C4-2B (cell line): Measurements from ENCODE around the gene LRP1B.

ENCODE experiments used
- ZFX ChIP-seq: fragments of 450-650 bp; IDR thresholded peaks from 2 replicates; pipeline ENCODE4 v1.6.1; 2017
- TF ChIP-seq, protein P1 (sequence below): fragments of 450-650 bp; conservative IDR thresholded peaks from 2 replicates; pipeline ENCODE4 v1.5.1; 2017; ENCODE audit warnings: mild to moderate bottlenecking

DNA sequence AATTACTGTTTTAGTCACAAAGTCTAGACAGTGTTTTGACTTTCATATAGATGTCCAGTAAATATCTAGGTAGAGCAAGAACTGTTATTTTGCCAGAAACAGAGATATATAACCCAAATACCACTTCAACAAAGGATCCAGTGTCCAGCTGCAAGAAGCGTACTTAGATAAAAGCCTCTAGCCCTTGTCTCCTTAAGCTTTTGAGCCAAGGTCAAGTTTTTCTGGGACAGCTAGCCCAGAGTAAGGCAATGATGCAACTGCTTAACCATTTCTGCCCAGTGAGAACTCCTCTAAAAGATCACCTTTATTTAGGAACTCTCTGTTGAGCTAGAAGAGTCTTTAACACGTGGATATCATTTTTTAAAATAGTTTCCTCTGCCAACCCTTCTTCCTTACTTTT lies 1925.7 kb downstream of the LRP1B start:
- TF ChIP-seq, protein P1, sequence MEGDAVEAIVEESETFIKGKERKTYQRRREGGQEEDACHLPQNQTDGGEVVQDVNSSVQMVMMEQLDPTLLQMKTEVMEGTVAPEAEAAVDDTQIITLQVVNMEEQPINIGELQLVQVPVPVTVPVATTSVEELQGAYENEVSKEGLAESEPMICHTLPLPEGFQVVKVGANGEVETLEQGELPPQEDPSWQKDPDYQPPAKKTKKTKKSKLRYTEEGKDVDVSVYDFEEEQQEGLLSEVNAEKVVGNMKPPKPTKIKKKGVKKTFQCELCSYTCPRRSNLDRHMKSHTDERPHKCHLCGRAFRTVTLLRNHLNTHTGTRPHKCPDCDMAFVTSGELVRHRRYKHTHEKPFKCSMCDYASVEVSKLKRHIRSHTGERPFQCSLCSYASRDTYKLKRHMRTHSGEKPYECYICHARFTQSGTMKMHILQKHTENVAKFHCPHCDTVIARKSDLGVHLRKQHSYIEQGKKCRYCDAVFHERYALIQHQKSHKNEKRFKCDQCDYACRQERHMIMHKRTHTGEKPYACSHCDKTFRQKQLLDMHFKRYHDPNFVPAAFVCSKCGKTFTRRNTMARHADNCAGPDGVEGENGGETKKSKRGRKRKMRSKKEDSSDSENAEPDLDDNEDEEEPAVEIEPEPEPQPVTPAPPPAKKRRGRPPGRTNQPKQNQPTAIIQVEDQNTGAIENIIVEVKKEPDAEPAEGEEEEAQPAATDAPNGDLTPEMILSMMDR: no peak
- TF ChIP-seq ZFX: no peak
